HK-2 (cell line): ENCODE results near the gene SPTBN2.
"Not testable (repeated sequence)": the region's sequence is repeated elsewhere in the genome, so short reads cannot be mapped to it uniquely, and the experiment has no call there.

Experiments
- DNase-seq: peaks from one replicate; pipeline ENCODE4 v3.0.0-alpha.2; 2018; ENCODE audit not compliant: unreplicated experiment

Gene SPTBN2

DNA sequence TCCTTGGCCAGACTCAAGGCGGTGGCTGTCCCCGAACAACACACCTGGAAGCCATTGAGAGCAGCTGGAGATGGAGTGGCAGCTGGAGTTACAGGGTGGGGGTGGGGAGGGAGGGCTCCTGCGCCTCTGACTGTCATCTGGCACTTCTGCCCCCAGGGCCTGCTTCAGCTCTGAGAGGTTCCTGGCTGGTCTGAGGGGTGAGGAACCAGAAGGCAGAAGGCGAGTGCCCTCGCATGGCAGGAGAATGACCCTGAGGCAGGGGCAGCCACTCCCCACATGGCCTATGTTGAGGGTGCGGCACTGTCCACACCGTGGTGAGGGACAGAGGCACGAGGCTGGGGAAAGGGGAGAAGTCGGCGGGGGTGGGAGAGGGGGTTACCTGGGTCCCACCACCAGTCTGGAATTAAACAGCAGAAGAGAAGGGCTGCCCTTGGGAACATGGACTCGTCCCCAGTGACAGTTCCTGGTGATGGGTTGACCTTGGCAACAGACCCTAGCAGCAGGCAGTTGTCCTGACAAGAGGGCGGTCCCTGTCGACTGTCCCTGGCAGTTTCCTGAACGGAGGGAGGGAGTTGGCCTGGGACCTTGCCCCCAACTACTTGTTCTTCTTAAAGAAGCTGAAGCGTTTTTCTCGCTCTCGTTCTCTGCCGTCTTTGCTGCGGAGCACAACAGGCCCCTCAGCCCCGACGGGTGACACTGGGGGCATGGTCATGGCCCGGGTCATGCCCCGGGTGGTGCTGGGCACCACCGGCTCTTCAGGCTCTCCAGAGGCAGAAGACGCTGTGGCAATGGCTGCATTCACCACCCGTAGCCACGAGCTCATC, 43.5 kb downstream of the SPTBN2 start:
- no peak for DNase-seq

- no peak for DNase-seq
Measured at GRCh38 chr11:66684635-66685034, 44.4 kb downstream of the SPTBN2 start.

DNA sequence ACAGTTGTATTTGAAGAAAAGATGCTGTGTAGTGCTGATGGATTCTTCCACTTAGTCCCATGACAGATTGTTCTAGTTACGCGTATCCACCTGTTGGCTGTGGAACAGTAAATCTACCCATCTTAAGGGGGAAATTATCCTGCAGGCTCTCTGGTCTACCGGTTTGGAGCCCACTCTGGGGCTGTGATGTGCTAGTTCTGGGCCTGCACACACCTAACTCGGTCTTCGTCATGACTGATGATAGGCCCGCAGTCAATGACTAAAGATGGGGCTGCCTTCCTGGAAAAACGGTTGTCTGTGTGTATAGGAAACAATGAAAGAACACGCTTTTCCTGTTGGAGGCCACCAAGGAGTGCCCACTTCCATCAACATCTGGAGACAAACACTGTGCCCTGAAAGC, 45.1 kb downstream of the SPTBN2 start:
- no peak for DNase-seq

DNA sequence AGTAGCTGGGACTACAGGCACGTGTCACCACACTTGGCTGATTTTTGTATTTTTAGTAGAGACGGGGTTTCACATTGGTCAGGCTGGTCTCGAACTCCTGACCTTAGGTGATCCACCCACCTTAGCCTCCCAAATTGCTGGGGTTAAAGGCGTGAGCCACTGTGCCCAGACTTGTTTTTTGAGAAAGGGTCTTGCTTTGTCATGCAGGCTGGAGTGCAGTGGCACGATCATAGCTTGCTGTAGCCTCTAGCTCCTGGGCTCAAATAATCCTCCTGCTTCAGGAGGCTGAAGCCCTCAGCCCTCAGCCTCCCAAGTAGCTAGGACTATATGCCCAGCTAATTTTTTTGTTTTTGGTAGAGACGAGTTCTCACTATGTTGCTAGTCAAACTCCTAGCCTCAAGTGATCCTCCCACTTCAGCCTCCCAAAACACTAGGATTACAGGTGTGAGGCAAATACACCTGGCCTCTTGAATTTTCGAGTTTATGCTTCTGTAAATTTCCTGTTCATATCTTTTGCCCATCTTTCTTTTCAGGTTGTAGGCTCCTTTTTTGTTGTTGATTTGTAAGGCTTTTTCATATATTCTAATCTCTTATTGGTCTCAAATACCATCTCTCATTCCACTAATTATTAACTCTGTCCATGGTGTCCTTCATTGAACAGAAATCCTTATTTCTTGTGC, 47.9 kb downstream of the SPTBN2 start:
- no peak for DNase-seq

GRCh38 chr11:66677599-66678375, 51.2 kb downstream of the SPTBN2 start, which contains the start of gene RBM4B:
Gene RBM4B, minus strand, starts transcription at chr11:66677887. Its CDS starts 808 bp downstream, at chr11:66677079.
- DNase-seq, result peak; percentile 93

GRCh38 chr11:66676931-66677598, 52.0 kb downstream of the SPTBN2 start:
- no peak for DNase-seq

DNA sequence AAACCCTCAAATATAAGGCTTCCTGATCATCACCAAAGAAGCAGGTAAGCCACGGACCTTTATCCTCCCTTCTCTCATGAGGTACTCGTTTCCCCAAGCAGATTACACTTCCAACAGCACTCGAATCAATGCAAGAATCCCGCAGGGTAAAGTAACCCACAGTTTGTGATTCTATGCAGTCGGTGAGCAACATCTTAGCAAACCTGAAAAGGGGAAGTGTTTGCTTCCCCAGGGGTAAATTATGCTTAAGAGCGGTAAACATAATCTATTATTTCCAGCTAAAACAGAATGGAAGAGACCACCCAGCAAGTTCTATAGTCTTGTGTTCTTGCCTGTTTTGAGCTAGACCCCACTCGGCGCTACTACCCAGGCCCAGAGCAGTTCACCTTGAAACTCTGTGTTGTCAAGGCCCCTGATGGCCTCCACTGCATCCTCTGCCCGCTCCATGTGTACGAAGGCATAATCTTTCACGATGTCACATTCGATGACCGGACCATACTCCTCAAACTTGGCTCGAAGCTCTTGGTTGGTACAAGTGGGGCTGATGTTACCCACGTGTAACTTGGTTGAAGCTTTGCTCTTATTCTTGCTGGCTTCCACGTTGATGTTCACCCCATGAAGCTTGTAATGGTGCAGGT, 52.6 kb downstream of the SPTBN2 start:
- DNase-seq, result no peak

GRCh38 chr11:66674964-66675602, 53.9 kb downstream of the SPTBN2 start:
- DNase-seq, result no peak

DNA sequence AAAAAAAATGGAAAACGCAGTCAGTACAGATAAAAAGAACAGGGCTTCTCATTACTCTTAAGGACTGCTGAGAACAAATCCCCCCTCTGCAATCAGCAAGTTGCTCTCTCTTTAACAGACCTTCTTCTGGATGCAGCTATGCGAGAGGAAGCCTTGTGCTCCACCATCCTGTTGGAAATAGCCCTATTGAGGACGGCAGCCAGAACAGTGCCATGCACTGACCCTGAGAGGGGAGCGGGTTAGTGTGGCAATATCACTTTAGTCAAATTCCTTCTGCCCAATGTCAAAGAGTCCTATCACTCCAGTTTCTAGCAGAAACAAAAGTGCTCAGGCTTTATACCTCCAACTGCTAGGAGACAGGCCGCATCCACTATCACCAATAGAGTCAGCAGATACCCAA, 58.2 kb downstream of the SPTBN2 start:
- DNase-seq, result no peak

GRCh38 chr11:66665369-66665768, 63.6 kb downstream of the SPTBN2 start:
- no peak for DNase-seq

GRCh38 chr11:66663741-66664296, 65.2 kb downstream of the SPTBN2 start:
- DNase-seq, result no peak

GRCh38 chr11:66659763-66660162, 69.3 kb downstream of the SPTBN2 start:
- DNase-seq, result no peak

GRCh38 chr11:66653123-66653522, 75.9 kb downstream of the SPTBN2 start:
- DNase-seq, result no peak

- DNase-seq, result no peak
Measured at GRCh38 chr11:66652651-66653050, 76.4 kb downstream of the SPTBN2 start.

- no peak for DNase-seq
Measured at GRCh38 chr11:66651016-66651415, 78.0 kb downstream of the SPTBN2 start.

GRCh38 chr11:66649903-66650302, 79.1 kb downstream of the SPTBN2 start:
- DNase-seq, result no peak

DNA sequence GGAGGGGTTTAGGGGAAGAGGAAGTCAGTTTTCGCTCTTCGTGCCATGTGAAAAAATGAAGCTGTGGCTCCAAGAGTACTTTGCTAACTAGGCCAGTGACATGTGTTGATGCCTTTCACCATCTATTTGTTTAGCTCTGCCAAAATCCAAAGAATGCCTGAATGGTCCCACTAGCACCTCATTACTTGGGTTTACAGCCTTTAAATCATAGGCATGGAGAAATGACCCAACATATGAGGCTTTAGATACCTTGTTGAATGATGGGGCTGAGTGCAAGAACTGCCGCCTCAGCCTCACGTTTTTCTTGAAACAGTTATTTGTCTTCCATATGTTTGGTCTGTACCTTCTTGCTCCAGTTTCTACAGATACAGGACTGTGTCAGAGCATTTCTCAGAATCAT, 82.2 kb downstream of the SPTBN2 start:
- no peak for DNase-seq

DNA sequence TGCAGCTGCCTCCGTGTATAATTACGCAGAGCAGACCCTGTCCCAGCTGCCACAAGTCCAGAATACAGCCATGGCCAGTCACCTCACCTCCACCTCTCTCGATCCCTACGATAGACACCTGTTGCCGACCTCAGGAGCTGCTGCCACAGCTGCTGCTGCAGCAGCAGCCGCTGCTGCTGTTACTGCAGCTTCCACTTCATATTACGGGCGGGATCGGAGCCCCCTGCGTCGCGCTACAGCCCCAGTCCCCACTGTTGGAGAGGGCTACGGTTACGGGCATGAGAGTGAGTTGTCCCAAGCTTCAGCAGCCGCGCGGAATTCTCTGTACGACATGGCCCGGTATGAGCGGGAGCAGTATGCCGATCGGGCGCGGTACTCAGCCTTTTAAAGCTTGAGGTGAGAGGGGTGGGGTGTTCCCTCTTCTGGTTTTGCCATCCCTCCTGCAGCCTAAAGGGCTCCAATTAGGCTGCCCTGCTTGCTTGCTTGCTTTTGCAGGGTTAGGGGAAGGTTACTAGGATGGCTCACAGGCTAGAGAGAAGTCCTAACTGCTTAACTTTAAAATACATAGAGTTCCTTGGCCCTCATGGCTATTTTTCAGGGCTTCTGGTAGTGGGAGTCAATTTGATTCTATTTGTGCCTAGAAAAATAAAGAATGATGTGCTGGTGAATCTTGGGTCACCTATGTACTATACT, 85.1 kb downstream of the SPTBN2 start:
- DNase-seq, result no peak

DNA sequence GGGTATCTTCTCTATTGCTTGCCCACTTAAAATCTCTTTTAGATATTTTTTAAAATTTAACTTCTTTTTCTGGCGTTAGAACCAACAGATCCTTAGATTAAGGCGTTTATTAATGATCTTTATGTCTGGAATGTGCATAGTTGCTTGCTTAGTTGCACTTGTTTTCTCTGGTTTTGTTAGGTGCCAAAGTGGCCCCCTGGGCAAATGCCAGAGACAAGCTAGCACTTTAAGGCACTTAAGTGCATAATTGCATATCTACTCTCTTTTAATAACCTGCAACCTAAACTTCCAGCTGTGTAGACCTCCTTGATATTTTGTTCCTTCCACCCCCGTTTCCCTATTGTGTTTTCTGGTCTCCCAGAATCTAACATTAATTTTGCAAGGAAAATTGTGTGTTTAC, 87.2 kb downstream of the SPTBN2 start:
- no peak for DNase-seq

- DNase-seq, result not testable (repeated sequence)
Measured at GRCh38 chr11:66639814-66640340, 89.1 kb downstream of the SPTBN2 start.
